ENCODE measurements around the gene ACE. TPM values are rescaled to one million over a fixed set of nuclear protein-coding genes. Genes with fewer than 3 reads are reported as not detected.

Gene ACE
- total and polyA plus RNA-seq, 4 donors, result 1.1 to 6.9 (median 2.4) TPM

DNA sequence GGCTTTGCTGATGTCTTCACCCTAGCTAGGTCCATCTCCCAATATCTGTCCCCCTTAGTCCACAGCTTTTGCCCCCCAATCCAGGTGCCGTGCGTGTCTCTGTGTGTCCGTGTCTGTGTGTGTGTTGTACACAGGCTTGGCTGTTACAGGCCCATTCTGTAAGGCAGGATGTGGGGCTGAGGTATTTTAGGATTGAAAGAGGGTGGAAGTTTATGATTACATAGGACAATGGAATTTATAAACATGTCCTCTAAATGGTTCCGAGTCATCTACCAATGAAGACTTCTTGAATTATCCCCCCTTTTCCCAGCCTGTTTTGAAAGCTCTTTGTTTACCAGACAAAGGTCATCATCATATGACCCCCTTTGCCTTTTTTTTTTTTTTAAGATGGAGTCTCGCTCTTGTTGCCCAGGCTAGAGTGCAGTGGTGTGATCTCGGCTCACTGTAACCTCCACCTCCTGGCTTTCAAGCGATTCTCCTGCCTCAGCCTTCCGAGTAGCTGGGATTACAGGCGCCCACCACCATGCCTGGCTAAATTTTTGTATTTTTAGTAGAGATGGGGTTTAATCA is 21.9 kb downstream of the ACE start (continued):
- TF ChIP-seq, protein P1, sequence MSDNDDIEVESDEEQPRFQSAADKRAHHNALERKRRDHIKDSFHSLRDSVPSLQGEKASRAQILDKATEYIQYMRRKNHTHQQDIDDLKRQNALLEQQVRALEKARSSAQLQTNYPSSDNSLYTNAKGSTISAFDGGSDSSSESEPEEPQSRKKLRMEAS (IDR thresholded peaks at IDR 0.05), result no peak
- TF ChIP-seq RAD21 (IDR thresholded peaks at IDR 0.05) (no peak), TAF1 (conservative IDR thresholded peaks at IDR 0.05) (no peak), YY1 (IDR thresholded peaks at IDR 0.05) (no peak), GABPA (IDR thresholded peaks at IDR 0.05 in 1 of 2, conservative IDR thresholded peaks at IDR 0.05 in 1 of 2) (no peak), HNF4G (IDR thresholded peaks at IDR 0.05) (no peak), NR2F2 (IDR thresholded peaks at IDR 0.05) (no peak)
- TF ChIP-seq, protein P2, sequence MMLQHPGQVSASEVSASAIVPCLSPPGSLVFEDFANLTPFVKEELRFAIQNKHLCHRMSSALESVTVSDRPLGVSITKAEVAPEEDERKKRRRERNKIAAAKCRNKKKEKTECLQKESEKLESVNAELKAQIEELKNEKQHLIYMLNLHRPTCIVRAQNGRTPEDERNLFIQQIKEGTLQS (IDR thresholded peaks at IDR 0.05), result no peak

DNA sequence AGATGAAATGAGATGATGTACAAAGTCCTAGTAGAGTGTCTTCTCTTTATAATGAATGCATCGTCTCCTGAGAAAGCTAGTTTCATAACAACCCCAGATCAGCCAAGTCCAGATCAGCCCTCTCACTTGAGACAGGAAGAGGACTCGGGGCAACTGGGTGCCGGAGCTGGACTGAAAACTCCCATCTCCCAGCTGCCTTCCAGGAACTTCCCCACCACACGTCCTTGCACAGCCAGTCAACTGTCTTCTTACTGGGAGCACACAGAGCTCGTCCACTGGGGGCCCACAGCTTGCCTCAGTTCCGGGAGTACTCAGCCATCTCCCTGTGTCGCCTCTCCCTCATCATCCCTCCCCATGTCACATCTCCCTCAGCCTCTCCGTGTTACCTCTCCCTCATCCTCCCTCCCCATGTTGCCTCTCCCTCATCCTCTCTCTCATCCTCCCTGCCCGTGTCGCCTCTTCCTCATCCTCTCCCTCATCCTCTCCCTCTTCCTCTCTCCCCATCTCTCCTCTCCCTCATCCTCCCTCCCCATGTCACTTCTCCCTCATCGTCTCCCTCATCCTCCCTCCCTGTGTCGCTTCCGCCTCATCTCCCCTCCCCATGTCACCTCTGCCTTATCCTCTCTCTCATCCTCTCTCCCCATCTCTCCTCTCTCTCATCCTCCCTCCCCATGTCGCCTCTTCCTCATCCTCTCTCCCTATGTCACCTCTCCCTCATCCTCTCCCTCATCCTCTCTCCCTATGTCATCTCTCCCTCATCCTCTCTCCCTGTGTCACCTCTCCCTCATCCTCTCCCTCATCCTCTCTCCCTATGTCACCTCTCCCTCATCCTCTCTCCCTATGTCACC is 23.9 kb downstream of the ACE start:
- Histone ChIP-seq H3K4me1 (ENCODE audit: control insufficient read depth in 4 of 4, insufficient read depth in 4 of 4, low read length in 3 of 4) (no peaks in the 10 kb centered on the region), H3K9me3 (ENCODE audit: control insufficient read depth in 4 of 4, low read length in 3 of 4) (peaks cover 0 to 2% (median 0%) of the 10 kb centered on the region in 4 donors), H3K4me3 (ENCODE audit: low read depth in 1 of 3, low read length in 3 of 3) (no peak overlapping the region), H3K9ac (ENCODE audit: low read depth in 1 of 2, low read length in 2 of 2) (no peak overlapping the region), H3K27ac (ENCODE audit: low read depth in 1 of 2, low read length in 2 of 2) (no peak overlapping the region), H3K27me3 (ENCODE audit: control insufficient read depth in 4 of 4, insufficient read depth in 4 of 4, low read length in 3 of 4) (peaks cover 0 to 4% (median 2%) of the 10 kb centered on the region in 4 donors), H3K36me3 (ENCODE audit: control insufficient read depth in 4 of 4, insufficient read depth in 3 of 4, low read depth in 1 of 4, low read length in 3 of 4) (no peaks in the 10 kb centered on the region)
- TF ChIP-seq, protein P2 (IDR thresholded peaks at IDR 0.05), result no peak
- TF ChIP-seq FOXA1 (IDR thresholded peaks at IDR 0.05), result no peak
- no peak for TF ChIP-seq JUND (IDR thresholded peaks at IDR 0.05)
- no peak for TF ChIP-seq YY1 (IDR thresholded peaks at IDR 0.05)
- TF ChIP-seq RAD21 (IDR thresholded peaks at IDR 0.05), result no peak
- TF ChIP-seq, protein P3, sequence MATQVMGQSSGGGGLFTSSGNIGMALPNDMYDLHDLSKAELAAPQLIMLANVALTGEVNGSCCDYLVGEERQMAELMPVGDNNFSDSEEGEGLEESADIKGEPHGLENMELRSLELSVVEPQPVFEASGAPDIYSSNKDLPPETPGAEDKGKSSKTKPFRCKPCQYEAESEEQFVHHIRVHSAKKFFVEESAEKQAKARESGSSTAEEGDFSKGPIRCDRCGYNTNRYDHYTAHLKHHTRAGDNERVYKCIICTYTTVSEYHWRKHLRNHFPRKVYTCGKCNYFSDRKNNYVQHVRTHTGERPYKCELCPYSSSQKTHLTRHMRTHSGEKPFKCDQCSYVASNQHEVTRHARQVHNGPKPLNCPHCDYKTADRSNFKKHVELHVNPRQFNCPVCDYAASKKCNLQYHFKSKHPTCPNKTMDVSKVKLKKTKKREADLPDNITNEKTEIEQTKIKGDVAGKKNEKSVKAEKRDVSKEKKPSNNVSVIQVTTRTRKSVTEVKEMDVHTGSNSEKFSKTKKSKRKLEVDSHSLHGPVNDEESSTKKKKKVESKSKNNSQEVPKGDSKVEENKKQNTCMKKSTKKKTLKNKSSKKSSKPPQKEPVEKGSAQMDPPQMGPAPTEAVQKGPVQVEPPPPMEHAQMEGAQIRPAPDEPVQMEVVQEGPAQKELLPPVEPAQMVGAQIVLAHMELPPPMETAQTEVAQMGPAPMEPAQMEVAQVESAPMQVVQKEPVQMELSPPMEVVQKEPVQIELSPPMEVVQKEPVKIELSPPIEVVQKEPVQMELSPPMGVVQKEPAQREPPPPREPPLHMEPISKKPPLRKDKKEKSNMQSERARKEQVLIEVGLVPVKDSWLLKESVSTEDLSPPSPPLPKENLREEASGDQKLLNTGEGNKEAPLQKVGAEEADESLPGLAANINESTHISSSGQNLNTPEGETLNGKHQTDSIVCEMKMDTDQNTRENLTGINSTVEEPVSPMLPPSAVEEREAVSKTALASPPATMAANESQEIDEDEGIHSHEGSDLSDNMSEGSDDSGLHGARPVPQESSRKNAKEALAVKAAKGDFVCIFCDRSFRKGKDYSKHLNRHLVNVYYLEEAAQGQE (IDR thresholded peaks at IDR 0.05), result no peak
- no peak for TF ChIP-seq HNF4G (IDR thresholded peaks at IDR 0.05)
- TF ChIP-seq HNF4A (conservative IDR thresholded peaks at IDR 0.05), result no peak
- no peak for TF ChIP-seq SP1 (IDR thresholded peaks at IDR 0.05)
- TF ChIP-seq FOXA2 (IDR thresholded peaks at IDR 0.05), result no peak
- TF ChIP-seq TAF1 (conservative IDR thresholded peaks at IDR 0.05), result no peak
- no peak for TF ChIP-seq RXRA (IDR thresholded peaks at IDR 0.05)
- no peak for TF ChIP-seq EGR1 (IDR thresholded peaks at IDR 0.05; ENCODE audit: low read depth in 2 of 2)
- TF ChIP-seq, protein P1 (IDR thresholded peaks at IDR 0.05), result no peak
- TF ChIP-seq NR2F2 (IDR thresholded peaks at IDR 0.05), result no peak
- no peak for DNase-seq (ENCODE audit: low spot score)
- WGBS, result 62% methylated on average over 14 of the region's 14 CpGs
